H9 (cell line): ENCODE data around the gene RNASEL. TPM values are rescaled to one million over a fixed set of nuclear protein-coding genes. Genes with fewer than 3 reads are reported as not detected.

Experiments
- DNase-seq: peaks from one replicate; pipeline ENCODE4 v3.0.0-alpha.2; 2017
- H2AFZ ChIP-seq: one replicate; pipeline ENCODE4 v1.6.1; 2013; ENCODE audit warnings: mild to moderate bottlenecking, low read length, control low read depth, moderate library complexity
- H2AK5ac ChIP-seq: 2 replicates; pipeline ENCODE4 v1.6.1; 2013; ENCODE audit warnings: low read length, control low read depth, mixed read lengths; ENCODE audit not compliant: insufficient read length
- H2BK120ac ChIP-seq: one replicate; pipeline ENCODE4 v1.6.1; 2013; ENCODE audit warnings: low read depth, mild to moderate bottlenecking, low read length, control low read depth, inconsistent platforms; ENCODE audit not compliant: poor library complexity, severe bottlenecking
- H2BK12ac ChIP-seq: 2 replicates; pipeline ENCODE4 v1.6.1; 2013; ENCODE audit warnings: low read length, control low read depth, mixed read lengths, low read depth; ENCODE audit not compliant: insufficient read length
- H2BK15ac ChIP-seq: 2 replicates; pipeline ENCODE4 v1.6.1; 2013; ENCODE audit warnings: low read depth, low read length, control low read depth
- H2BK20ac ChIP-seq: one replicate; pipeline ENCODE4 v1.6.1; 2013; ENCODE audit warnings: low read depth, mild to moderate bottlenecking, low read length, control low read depth, inconsistent platforms; ENCODE audit not compliant: poor library complexity, severe bottlenecking
- H2BK5ac ChIP-seq: 2 replicates; pipeline ENCODE4 v1.6.1; 2013; ENCODE audit warnings: low read length, control low read depth, mixed read lengths; ENCODE audit not compliant: insufficient read length
- H3K14ac ChIP-seq: 2 replicates; pipeline ENCODE4 v1.6.1; 2013; ENCODE audit warnings: low read length, control low read depth; ENCODE audit not compliant: insufficient read depth
- H3K18ac ChIP-seq: 2 replicates; pipeline ENCODE4 v1.6.1; 2013; ENCODE audit warnings: low read depth, mild to moderate bottlenecking, mixed read lengths, low read length, control low read depth; ENCODE audit not compliant: insufficient read length
- H3K23ac ChIP-seq: 2 replicates; pipeline ENCODE4 v1.6.1; 2013; ENCODE audit warnings: low read length, control low read depth, mixed read lengths, low read depth; ENCODE audit not compliant: insufficient read length
- H3K23me2 ChIP-seq: 2 replicates; pipeline ENCODE4 v1.6.1; 2013; ENCODE audit warnings: low read depth, mild to moderate bottlenecking, mixed read lengths, low read length, control low read depth; ENCODE audit not compliant: insufficient read length, poor library complexity, severe bottlenecking
- H3K27ac ChIP-seq: 2 replicates; pipeline ENCODE4 v1.5.1; 2013; ENCODE audit warnings: low read length, control low read depth, mixed read lengths, low read depth; ENCODE audit not compliant: insufficient read length
- H3K27me3 ChIP-seq: 2 replicates; pipeline ENCODE4 v1.6.1; 2013; ENCODE audit warnings: low read length, control low read depth, inconsistent platforms; ENCODE audit not compliant: insufficient read depth
- H3K4ac ChIP-seq: 2 replicates; pipeline ENCODE4 v1.6.1; 2013; ENCODE audit warnings: low read depth, mild to moderate bottlenecking, control low read depth, inconsistent platforms, low read length, moderate library complexity
- H3K4me1 ChIP-seq: 2 replicates; pipeline ENCODE4 v1.6.1; 2013; ENCODE audit warnings: low read length, control low read depth, inconsistent platforms; ENCODE audit not compliant: insufficient read depth
- H3K4me2 ChIP-seq: 2 replicates; pipeline ENCODE4 v1.6.1; 2013; ENCODE audit warnings: low read length, control low read depth, mixed read lengths; ENCODE audit not compliant: insufficient read length, insufficient read depth
- H3K56ac ChIP-seq: 2 replicates; pipeline ENCODE4 v1.6.1; 2013; ENCODE audit warnings: low read depth, mild to moderate bottlenecking, mixed read lengths, low read length, control low read depth; ENCODE audit not compliant: insufficient read length
- H3K79me1 ChIP-seq: 2 replicates; pipeline ENCODE4 v1.6.1; 2013; ENCODE audit warnings: low read depth, mild to moderate bottlenecking, moderate library complexity, low read length, control low read depth, inconsistent platforms; ENCODE audit not compliant: insufficient read depth, poor library complexity, severe bottlenecking
- H3K79me2 ChIP-seq: 2 replicates; pipeline ENCODE4 v1.6.1; 2013; ENCODE audit warnings: low read length, control low read depth, inconsistent platforms; ENCODE audit not compliant: insufficient read depth
- H3K9ac ChIP-seq: 2 replicates; pipeline ENCODE4 v1.6.1; 2013; ENCODE audit warnings: low read length, control low read depth, mixed read lengths; ENCODE audit not compliant: insufficient read length; ENCODE audit errors: extremely low read depth
- H3K9me3 ChIP-seq: one replicate; pipeline ENCODE4 v1.6.1; 2013; ENCODE audit warnings: low read depth, low read length, inconsistent platforms; ENCODE audit not compliant: control insufficient read depth
- H3T11ph ChIP-seq: one replicate; pipeline ENCODE4 v1.6.1; 2013; ENCODE audit warnings: mild to moderate bottlenecking, low read length, control low read depth, inconsistent platforms
- H4K20me1 ChIP-seq: one replicate; pipeline ENCODE4 v1.6.1; 2013; ENCODE audit not compliant: control insufficient read depth, insufficient read length, insufficient read depth
- H4K5ac ChIP-seq: 2 replicates; pipeline ENCODE4 v1.6.1; 2013; ENCODE audit warnings: low read depth, mild to moderate bottlenecking, mixed read lengths, low read length, control low read depth; ENCODE audit not compliant: insufficient read length
- H4K8ac ChIP-seq: replicated peaks from 2 replicates; pipeline ENCODE4 v1.6.1; 2013; ENCODE audit warnings: low read length, control low read depth, mixed read lengths, low read depth; ENCODE audit not compliant: insufficient read length
- H4K91ac ChIP-seq: 2 replicates; pipeline ENCODE4 v1.6.1; 2013; ENCODE audit warnings: low read depth, mild to moderate bottlenecking, moderate library complexity, mixed read lengths, low read length, control low read depth; ENCODE audit not compliant: insufficient read length
- H3K27ac Mint-ChIP-seq, 3 experiments: 2 replicates in 2 of 3; 3 replicates in 1 of 3; pipeline ENCODE4 v1.8.0; 2020 to 2021; ENCODE audit warnings: mixed read lengths in 3 of 3, mild to moderate bottlenecking in 1 of 3, moderate library complexity in 1 of 3
- H3K27me3 Mint-ChIP-seq: 2 replicates; pipeline ENCODE4 v1.8.0; 2021; ENCODE audit warnings: low read depth, mild to moderate bottlenecking, moderate library complexity, mixed read lengths
- H3K36me3 Mint-ChIP-seq, 3 experiments: 2 replicates in 2 of 3; 3 replicates in 1 of 3; pipeline ENCODE4 v1.8.0; 2020 to 2021; ENCODE audit warnings: low read depth in 3 of 3, mixed read lengths in 3 of 3; ENCODE audit not compliant: insufficient read depth in 1 of 3
- H3K4me1 Mint-ChIP-seq, 2 experiments: 2 replicates each; pipeline ENCODE4 v1.8.0; 2020; ENCODE audit warnings: mixed read lengths in 2 of 2
- H3K4me3 Mint-ChIP-seq, 2 experiments: 2 replicates in 1 of 2; 3 replicates in 1 of 2; pipeline ENCODE4 v1.8.0; 2020 to 2021; ENCODE audit warnings: mild to moderate bottlenecking in 2 of 2, mixed read lengths in 2 of 2, moderate library complexity in 1 of 2
- H3K9me3 Mint-ChIP-seq, 2 experiments: 2 replicates in 1 of 2; 3 replicates in 1 of 2; pipeline ENCODE4 v1.8.0; 2020; ENCODE audit warnings: mild to moderate bottlenecking in 2 of 2, mixed read lengths in 2 of 2, moderate library complexity in 1 of 2
- WGBS: extraction: QIAGEN DNeasy Blood & Tissue Kit; methylation state at CpG from one replicate; pipeline ENCODE4 v1.1.7; 2013; ENCODE audit warnings: missing lambda C conversion rate, low lambda C conversion rate, mixed read lengths; ENCODE audit not compliant: insufficient read length; ENCODE audit errors: extremely low coverage; 5-methylcytosine and 5-hydroxymethylcytosine counted together
- total RNA-seq: library from RNA; stranded (reverse); gene quantifications from 2 replicates; pipeline ENCODE4 v1.2.1, GENCODE V29; 2021
- TF ChIP-seq, protein P1 (sequence below): fragments of 200-600 bp; sonication (generic); conservative IDR thresholded peaks from 3 replicates; pipeline ENCODE4 v1.8.0; 2021; ENCODE audit warnings: antibody characterized with exemption, mild to moderate bottlenecking

Gene RNASEL
- total RNA-seq, 1 experiment from 2014 or later: 0.63 TPM

DNA sequence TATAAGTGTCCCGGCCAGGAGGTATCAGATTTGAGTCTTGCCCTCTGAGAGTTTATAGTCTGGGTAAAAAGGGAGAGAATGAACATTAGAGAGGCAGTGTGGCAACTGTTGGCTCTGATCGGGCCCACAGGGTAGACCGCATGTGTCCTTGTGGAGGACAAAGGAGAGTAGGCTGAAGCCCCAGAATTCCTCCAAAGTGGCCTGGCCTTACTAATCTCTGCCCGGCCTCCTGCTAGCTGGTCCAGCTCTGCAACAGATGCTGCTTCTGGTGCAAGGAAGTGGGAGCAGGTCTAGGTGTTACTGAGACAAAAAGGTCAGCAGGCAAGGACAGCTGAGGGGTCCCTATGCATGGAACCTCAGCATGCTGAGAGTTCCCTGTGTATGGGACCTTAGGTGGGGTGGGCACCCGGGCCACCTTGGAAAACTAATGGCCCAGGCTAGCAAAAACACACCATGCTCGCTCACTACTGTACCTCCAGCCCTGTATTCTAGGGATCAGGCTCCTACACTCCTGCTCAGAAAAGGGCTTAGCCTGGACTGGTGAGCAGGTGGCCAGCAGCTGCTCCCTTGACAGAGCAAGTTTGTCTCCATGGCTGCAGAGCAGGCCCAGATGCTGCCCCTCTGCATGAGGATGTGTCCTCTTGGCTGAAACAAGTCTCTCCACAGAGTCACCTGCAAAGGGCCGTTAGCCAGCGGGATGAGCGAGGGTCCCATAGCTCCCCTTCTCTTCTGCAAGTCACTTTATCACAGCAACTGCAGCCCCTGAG lies 45.4 kb upstream of the RNASEL start:
- H2BK20ac ChIP-seq: no peak overlapping the region
- Mint-ChIP-seq H3K27me3 (no peaks in the 10 kb centered on the region; the same call in 1 of the 2 replicates), H3K4me1 (peaks cover 29 to 40% of the 10 kb centered on the region in 2 experiments), H3K9me3 (no peaks in the 10 kb centered on the region), H3K27ac (peak overlapping the region in 2 of 3 experiments; percentile 2 to 48; a peak in 1 of 7 replicates), H3K36me3 (no peaks in the 10 kb centered on the region), H3K4me3 (no peak overlapping the region)
- DNase-seq: no peak
- no peak overlapping the region for H3K14ac ChIP-seq
- no peak overlapping the region for H4K5ac ChIP-seq
- H3K23me2 ChIP-seq: no peaks in the 10 kb centered on the region
- no peaks in the 10 kb centered on the region for H3K9me3 ChIP-seq
- H4K20me1 ChIP-seq: no peaks in the 10 kb centered on the region
- H3K4me1 ChIP-seq: 0 out of 2 replicates have a peak, but pooled peaks cover 4% of the 10 kb centered on the region
- H3K4ac ChIP-seq: no peak overlapping the region
- no peak overlapping the region for H3K27ac ChIP-seq
- TF ChIP-seq, protein P1, sequence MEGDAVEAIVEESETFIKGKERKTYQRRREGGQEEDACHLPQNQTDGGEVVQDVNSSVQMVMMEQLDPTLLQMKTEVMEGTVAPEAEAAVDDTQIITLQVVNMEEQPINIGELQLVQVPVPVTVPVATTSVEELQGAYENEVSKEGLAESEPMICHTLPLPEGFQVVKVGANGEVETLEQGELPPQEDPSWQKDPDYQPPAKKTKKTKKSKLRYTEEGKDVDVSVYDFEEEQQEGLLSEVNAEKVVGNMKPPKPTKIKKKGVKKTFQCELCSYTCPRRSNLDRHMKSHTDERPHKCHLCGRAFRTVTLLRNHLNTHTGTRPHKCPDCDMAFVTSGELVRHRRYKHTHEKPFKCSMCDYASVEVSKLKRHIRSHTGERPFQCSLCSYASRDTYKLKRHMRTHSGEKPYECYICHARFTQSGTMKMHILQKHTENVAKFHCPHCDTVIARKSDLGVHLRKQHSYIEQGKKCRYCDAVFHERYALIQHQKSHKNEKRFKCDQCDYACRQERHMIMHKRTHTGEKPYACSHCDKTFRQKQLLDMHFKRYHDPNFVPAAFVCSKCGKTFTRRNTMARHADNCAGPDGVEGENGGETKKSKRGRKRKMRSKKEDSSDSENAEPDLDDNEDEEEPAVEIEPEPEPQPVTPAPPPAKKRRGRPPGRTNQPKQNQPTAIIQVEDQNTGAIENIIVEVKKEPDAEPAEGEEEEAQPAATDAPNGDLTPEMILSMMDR: no peak
- H3K4me2 ChIP-seq: no peak overlapping the region
- no peaks in the 10 kb centered on the region for H3K79me1 ChIP-seq
- H3K9ac ChIP-seq: no peak overlapping the region
- no peak overlapping the region for H2AK5ac ChIP-seq
- H4K91ac ChIP-seq: no peak overlapping the region
- H3K18ac ChIP-seq: no peak overlapping the region
- WGBS: no CpG with 5 or more reads among the region's 9 CpGs
- no peaks in the 10 kb centered on the region for H3K79me2 ChIP-seq
- no peak overlapping the region for H3T11ph ChIP-seq
- H3K27me3 ChIP-seq: no peaks in the 10 kb centered on the region
- no peak overlapping the region for H2BK15ac ChIP-seq
- no peak overlapping the region for H2BK120ac ChIP-seq
- no peak overlapping the region for H2BK12ac ChIP-seq
- no peak overlapping the region for H3K23ac ChIP-seq
- H2AFZ ChIP-seq: no peak overlapping the region
- H2BK5ac ChIP-seq: no peak overlapping the region
- no peak overlapping the region for H3K56ac ChIP-seq
- no peak overlapping the region for H4K8ac ChIP-seq
